Measurements from ENCODE around the gene KIF23. TPM values are rescaled to one million over a fixed set of nuclear protein-coding genes. Genes with fewer than 3 reads are reported as not detected.

The KIF23 gene
- total RNA-seq, 1 experiment from 2014 or later = 83.7 TPM

GRCh38 chr15:69497667-69498066 lies 83.5 kb downstream of the KIF23 start:
- TF ChIP-seq CTCF (IDR thresholded peaks at IDR 0.05 in 2 of 3, conservative IDR thresholded peaks at IDR 0.05 in 1 of 3; ENCODE audit: borderline replicate concordance in 1 of 3, insufficient read depth in 1 of 3, low read depth in 2 of 3, low read length in 2 of 3) (no peak), ZNF274 (IDR thresholded peaks at IDR 0.05; ENCODE audit: low read depth, low read length) (no peak), EZH2 (IDR thresholded peaks at IDR 0.05) (no peak), POLR2A (IDR thresholded peaks at IDR 0.05; ENCODE audit: borderline replicate concordance, extremely low read depth, insufficient read depth, insufficient read length) (no peak), ATF3 (IDR thresholded peaks at IDR 0.05) (no peak), ZFX (IDR thresholded peaks at IDR 0.05) (no peak)
- TF ChIP-seq, protein P1, sequence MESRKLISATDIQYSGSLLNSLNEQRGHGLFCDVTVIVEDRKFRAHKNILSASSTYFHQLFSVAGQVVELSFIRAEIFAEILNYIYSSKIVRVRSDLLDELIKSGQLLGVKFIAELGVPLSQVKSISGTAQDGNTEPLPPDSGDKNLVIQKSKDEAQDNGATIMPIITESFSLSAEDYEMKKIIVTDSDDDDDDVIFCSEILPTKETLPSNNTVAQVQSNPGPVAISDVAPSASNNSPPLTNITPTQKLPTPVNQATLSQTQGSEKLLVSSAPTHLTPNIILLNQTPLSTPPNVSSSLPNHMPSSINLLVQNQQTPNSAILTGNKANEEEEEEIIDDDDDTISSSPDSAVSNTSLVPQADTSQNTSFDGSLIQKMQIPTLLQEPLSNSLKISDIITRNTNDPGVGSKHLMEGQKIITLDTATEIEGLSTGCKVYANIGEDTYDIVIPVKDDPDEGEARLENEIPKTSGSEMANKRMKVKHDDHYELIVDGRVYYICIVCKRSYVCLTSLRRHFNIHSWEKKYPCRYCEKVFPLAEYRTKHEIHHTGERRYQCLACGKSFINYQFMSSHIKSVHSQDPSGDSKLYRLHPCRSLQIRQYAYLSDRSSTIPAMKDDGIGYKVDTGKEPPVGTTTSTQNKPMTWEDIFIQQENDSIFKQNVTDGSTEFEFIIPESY (IDR thresholded peaks at IDR 0.05; ENCODE audit: extremely low read depth, insufficient replicate concordance, low read length) = no peak
- Histone ChIP-seq H3K79me2 (ENCODE audit: insufficient read depth, low read length) (no peaks in the 10 kb centered on the region), H3K36me3 (ENCODE audit: control insufficient read depth in 1 of 2, insufficient read depth in 2 of 2, low read length in 2 of 2) (no peaks in the 10 kb centered on the region), H4K20me1 (ENCODE audit: insufficient read depth) (no peaks in the 10 kb centered on the region), H2AFZ (ENCODE audit: low read depth, low read length, poor library complexity, severe bottlenecking) (no peak overlapping the region), H3K9ac (ENCODE audit: low read length) (no peak overlapping the region), H3K27ac (ENCODE audit: low read depth, low read length) (no peak overlapping the region), H3K4me3 (replicated peaks in 1 of 2; ENCODE audit: low read depth in 1 of 2, low read length in 2 of 2) (no peak overlapping the region), H3K27me3 (ENCODE audit: insufficient read depth, low read length) (no peaks in the 10 kb centered on the region), H3K9me2 (ENCODE audit: insufficient read depth) (no peaks in the 10 kb centered on the region), H3K9me3 (ENCODE audit: control insufficient read depth in 1 of 2, insufficient read depth in 1 of 2, low read depth in 1 of 2, low read length in 2 of 2) (no peaks in the 10 kb centered on the region), H3K4me2 (ENCODE audit: low read length) (no peak overlapping the region), H3K4me1 (ENCODE audit: control insufficient read depth in 1 of 2, insufficient read depth in 2 of 2, low read length in 2 of 2) (no peaks in the 10 kb centered on the region)
- BruUV-seq (replicated peaks) = no TSS peak
- POLR2A ChIA-PET = no interaction called here
- CTCF ChIA-PET = no interaction called here
- intact Hi-C loops (cut with micrococcal nuclease) = no loop called here
- ATAC-seq = no peak
- RAD21 ChIA-PET (ENCODE audit: low non-redundant PET in 1 of 2, low total read pairs in 2 of 2, uncharacterized antibody in 2 of 2, unreplicated experiment in 2 of 2) = no interaction called here
- DNase-seq (ENCODE audit: low read depth, low spot score) = no peak

Other genes with a start within 250 kb of the KIF23 start
- gene PAQR5, start 115.4 kb upstream of the KIF23 start, total RNA-seq (2021; ENCODE audit: unreplicated experiment) = 34.0 TPM
- 3,138 TPM for gene RPLP1, start 38.5 kb downstream of the KIF23 start, total RNA-seq (2021; ENCODE audit: unreplicated experiment)

All from HCT116 (cell line).